Left kidney (tissue), 2 donors: ENCODE results near the gene HDAC4. TPM values are rescaled to one million over a fixed set of nuclear protein-coding genes. Genes with fewer than 3 reads are reported as not detected.

Experiments
- DNase-seq: peaks from one replicate; pipeline ENCODE4 v3.0.0-alpha.2; 2013
- polyA plus RNA-seq: library from polyadenylated mRNA; unstranded; fragments of 120-200 nt; gene quantifications from one replicate; pipeline ENCODE4 v1.2.1, GENCODE V29; 2013; ENCODE audit not compliant: insufficient read length

Gene HDAC4
- polyA plus RNA-seq, 1 donor = 13.3 TPM

GRCh38 chr2:239327536-239328350 is 73.1 kb downstream of the HDAC4 start:
- DNase-seq = no peak

- DNase-seq = no peak
These were observed 73.8 kb downstream of the HDAC4 start for GRCh38 chr2:239326831-239327535.

GRCh38 chr2:239324456-239324855 is 76.4 kb downstream of the HDAC4 start:
- no peak for DNase-seq

DNA sequence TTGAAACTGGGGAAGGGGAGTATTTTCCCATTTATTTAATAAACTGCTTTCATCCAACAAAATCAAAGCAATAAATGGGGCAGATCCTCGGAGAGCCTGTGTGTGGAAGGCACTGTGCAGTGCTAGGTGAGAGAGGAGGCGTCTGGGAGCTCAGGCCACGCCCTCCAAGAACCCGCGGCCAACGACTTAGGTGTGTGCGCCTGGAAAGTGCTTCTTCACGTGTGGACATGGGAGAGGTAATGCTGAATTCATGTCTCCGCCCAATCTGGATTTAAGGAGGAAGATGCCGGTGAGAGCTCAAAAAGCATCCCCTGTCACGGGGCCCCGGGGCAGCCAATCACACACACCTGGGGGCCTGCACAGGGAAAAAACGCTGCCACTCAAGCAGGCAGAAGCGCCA is 77.4 kb downstream of the HDAC4 start:
- DNase-seq = no peak

- DNase-seq = no peak
These were observed 78.3 kb downstream of the HDAC4 start for GRCh38 chr2:239322416-239323086.

DNA sequence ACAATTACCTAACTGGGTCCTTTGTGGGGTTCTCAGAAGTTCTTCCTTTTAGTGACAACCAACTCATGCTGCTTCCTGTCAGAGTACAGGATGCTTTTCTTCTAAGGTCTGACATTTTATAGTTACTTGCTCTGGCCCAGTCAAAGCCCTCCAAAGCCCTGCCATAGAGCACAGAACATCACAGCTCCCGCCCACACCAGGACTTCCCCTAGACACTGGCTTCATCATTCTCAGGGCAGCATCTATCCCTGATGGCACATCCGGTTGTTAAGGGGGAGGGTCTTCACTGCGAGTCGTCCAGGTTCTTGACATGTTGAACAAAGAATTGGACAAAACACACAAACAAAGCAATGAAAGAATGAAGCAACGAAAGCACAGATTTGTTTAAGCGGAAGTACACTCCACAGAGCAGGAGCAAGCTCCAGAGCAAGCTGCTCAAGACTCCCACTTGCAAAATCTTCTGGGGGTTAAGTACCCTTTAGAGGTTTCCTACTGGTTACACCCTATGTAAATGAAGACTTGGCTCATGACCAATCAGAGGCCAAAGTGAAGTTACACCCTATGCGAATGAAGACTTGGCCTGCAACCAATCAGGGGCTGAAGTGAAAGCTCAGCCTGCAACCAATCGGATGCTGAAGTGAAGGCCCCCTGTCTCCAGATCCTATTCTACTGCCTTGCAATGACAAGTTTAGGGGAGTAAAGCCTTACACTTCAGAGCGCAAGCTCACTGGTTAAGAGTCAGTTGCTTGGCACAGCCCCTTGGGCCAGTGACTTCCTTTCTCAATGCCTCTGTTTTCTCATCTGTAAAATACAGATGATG is 79.0 kb downstream of the HDAC4 start:
- no peak for DNase-seq

GRCh38 chr2:239318790-239319661 is 81.8 kb downstream of the HDAC4 start:
- peak; percentile 61 for DNase-seq

DNA sequence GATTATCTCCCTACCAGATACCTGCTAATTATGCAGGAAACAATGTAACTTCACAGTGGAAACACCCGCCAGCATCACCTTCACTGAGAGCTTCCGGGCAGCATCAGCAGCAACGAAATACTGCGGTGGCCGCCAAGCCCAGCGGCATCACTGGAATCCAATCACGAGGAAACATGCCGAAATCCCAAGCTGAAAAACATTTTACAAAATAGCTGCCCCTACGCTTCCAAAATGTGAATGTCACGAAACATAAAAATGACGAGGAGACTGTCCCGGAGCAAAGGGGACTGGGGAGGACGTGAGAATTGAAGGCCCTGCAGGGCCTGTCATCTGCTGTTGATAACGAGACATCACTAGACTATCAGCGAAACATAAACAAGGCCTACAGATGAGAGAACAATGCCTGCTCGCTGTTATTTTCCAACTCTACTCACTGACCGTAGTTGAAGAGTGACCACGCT is 82.6 kb downstream of the HDAC4 start:
- DNase-seq = no peak

DNA sequence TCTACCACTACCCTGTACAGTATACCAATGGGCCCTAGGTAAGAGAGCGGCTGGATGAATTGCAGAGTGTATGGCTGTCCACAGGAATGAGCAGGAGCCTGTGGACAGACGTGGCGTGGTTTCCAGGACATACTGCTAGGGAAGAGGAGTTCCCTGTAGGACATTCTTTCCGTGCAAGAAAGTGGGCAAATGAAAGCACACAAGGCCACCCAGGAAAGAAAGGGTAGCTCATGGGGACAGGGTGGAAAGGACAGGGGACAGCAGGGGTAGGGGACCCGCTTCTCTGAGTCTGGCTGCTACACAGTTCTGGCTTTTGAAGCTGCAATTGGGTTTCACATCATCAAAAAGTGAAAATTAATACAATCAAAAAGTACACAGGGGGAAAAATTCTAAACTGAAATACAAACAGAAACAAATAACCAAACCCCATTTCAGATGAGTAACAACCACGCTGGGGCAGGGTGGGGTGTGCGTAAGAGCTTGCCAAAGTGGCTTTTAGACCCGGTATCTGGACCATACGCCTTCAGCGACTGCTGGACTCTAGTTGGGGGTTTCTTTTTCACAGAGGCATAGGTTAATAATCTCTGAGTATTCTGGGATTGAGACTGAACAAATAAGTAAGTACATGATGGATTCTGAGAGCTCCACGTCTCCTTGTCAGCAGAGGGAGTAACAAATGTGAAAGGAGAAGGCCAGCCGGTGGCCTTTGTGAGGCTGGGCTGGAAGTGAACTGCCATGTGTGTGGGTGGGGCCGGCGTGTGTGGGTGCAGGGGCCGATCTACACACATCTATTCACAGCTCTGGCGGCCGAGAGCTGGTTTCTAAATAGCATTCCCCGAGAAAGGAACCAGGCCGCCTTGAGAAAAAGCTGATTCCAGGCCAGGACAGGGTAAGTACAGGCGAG is 84.0 kb downstream of the HDAC4 start:
- no peak for DNase-seq

DNA sequence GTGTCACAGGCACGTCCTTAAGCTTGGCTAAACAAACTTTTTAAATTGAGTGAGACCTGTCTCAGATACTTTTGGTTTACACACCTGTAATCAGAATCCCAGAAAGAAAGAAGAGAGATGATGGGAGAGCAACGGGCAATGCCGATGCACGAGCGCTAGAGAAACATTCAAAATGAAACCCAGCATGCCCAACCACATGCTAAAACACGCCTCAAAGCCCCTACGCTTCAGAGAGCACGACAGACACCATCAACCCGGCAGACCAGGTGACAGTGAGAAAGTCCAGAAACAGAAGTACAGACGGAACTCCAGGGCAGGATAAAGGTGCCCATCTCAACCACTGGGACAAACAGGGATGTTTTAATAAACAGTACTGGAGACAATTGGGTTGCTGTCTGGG is 85.5 kb downstream of the HDAC4 start:
- DNase-seq = no peak

DNA sequence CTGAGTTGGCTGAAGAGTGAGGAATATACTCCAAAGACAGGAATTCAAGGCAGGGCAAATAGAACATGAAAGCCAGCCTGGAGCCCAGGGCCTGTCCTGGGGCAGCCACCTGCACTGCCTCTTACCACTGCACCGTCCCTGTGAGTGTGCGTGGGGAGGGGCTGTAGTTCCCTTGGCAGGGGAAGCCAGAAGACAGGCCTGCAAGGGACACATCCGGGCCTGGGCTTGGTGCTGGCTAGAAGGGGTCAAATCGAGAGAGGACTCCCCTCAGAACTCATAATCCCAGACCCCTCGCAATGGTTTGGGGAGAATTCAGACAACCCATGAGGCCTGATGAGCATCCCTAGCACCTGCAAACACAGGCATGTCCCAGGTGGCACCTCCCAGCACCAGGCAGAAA is 87.0 kb downstream of the HDAC4 start:
- no peak for DNase-seq

DNA sequence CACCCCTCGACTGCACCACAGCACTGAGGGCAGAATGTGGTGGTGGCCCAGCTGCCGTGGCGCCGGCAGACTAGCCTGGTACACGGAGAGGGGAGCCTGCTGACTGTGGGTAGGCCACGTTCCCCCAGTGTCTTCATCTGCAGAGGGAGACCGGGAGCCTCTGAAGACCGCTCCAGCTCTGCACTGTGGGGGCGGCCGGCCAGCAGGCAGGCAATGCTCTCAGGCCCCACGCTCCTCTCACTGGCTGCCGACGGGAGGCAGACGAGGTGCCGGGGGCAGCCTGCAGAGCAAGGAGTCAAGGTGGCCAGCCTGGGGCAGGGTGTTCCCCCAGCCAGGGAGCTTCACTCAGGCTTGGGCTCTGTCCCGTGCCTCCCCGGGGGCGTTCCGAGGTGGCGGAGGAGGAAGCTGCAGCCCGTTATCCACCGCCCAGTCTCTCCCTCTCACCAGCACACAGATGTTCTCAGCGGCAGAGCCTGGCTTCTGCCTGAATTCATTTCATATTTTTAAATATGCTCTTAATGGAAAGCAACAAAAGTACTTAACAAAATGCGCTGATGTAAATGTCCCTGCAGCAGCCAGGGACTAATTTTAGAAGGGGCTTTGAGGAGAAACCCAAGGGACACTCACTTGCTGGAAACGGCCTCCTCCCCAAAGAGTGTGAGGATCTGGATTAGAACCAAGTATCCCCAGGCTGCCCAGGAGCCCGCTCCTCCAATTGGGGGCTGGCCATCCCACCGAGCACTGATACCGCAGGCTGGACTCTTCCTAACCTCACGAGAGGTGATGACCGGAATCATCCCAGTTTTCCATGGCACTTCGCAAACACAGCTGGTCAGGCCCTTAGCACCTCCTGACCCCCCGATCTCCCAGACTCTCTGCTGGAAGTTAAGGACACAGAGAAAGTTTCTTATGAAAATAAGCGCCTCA is 87.8 kb downstream of the HDAC4 start:
- DNase-seq = no peak

GRCh38 chr2:239312081-239312511 is 88.7 kb downstream of the HDAC4 start:
- no peak for DNase-seq

GRCh38 chr2:239311132-239312040 is 89.4 kb downstream of the HDAC4 start:
- DNase-seq = peak; percentile 53

DNA sequence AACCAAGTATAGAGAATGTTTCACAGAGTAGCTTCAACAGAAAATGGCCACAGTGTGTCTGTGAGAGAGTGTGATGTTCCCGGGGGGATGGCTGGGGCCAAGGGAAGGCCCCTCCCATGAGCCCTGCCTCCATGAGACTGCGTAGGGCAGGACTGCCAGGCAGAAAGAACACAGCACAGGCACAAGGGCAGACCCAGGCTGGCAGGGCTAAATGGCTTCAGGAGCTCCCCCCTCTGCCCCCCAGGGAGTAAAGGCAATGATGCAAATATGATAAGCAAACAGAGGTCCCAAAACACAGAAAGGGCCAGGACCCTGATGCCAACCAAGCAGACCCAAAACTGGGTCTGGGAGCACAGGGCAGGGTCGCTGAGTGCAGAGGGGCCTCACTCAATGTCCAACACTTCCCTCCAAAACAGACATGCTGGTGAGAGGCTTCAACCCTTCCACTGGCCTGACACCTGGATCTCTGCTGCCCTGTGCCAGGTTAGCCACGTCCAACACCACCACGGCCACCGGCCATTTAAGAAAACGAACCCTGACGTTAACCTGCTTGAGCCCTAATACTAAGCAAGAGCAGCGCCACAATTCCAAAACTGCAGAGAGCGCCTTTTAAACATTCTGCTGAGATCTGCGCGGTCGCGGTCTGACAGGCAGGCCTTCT is 90.3 kb downstream of the HDAC4 start:
- no peak for DNase-seq

DNA sequence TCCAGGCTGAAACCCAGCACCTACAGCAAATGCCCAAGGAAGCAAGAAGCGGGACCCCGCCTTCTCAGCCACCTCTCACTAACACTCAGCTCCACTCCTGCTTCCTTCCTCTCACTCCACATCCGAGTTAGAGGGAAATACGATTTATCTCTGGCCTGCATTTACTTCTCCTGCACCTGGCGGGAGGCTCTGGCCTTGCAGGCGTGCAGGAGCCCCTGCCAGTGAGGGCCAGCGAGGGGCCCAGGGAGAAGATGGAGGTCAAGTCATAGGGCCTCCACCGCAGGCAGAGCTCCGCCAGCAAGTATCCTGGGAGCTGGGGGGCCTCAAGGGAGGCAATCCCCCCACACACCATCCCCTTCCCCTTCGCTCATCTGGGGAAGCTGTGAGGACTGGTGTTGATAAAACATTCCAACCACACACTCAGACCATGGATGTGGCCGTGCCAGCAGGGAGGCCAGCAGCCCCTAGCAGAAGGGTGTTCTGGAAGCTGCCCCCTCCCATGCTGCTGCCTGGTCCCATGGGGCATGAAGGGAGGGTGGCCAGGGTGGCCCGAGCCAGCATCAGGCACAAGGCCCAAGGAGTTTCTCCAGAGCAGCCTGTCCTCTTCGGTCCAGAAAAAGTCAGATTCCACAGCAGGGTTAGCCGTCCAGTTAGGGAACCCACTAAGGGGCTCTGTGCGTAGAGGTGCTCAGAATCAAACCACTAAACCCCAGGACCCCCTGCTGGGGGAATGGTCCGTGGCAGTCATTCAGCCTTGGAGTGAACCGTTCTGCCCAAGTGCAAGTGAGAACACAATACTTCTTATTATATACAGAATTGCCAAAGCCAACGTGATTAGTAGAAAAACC is 91.2 kb downstream of the HDAC4 start:
- DNase-seq = no peak
